ENCODE measurements around the gene CLDN10.

DNA sequence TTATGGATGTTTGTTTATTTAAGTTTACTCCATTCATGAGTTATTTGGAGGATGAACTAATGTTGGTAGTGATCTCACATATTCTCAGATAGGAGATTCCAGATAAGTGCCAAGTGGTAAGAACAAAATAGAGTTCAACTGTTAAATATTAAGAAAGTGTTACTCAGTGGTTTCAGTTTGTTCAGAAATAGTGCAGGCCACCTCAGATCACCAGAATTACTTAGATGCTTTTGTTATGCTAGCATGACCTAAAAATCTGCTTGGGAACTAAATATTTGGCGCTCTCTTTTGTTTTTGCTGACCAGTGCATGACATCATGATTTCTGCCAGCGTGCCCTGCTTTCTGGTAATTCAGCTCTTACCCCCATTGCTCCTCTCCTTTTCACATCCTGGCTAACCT is 15.6 kb downstream of the CLDN10 start:
- TF ChIP-seq, protein P1, sequence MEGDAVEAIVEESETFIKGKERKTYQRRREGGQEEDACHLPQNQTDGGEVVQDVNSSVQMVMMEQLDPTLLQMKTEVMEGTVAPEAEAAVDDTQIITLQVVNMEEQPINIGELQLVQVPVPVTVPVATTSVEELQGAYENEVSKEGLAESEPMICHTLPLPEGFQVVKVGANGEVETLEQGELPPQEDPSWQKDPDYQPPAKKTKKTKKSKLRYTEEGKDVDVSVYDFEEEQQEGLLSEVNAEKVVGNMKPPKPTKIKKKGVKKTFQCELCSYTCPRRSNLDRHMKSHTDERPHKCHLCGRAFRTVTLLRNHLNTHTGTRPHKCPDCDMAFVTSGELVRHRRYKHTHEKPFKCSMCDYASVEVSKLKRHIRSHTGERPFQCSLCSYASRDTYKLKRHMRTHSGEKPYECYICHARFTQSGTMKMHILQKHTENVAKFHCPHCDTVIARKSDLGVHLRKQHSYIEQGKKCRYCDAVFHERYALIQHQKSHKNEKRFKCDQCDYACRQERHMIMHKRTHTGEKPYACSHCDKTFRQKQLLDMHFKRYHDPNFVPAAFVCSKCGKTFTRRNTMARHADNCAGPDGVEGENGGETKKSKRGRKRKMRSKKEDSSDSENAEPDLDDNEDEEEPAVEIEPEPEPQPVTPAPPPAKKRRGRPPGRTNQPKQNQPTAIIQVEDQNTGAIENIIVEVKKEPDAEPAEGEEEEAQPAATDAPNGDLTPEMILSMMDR (IDR thresholded peaks at IDR 0.05) = no peak
- TF ChIP-seq POLR2A (IDR thresholded peaks at IDR 0.05) = no peak

Data from thyroid gland (tissue), 4 donors.